ENCODE measurements around the gene SIRPB1.
"Not testable (repeated sequence)": the region's sequence is repeated elsewhere in the genome, so short reads cannot be mapped to it uniquely, and the experiment has no call there.

SIRPB1 gene

GRCh38 chr20:1619861-1620444 lies at the start of gene SIRPB1:
SIRPB1 (minus strand) TSS chr20:1620009; CDS start chr20:1619944, 65 bp downstream.
- no peak for DNase-seq

- no peak for DNase-seq
Observed at GRCh38 chr20:1669304-1669703, 49.5 kb upstream of the SIRPB1 start.

- no peak for DNase-seq
Observed at GRCh38 chr20:1667502-1668085, 47.8 kb upstream of the SIRPB1 start.

- no peak for DNase-seq
Observed at GRCh38 chr20:1666802-1667201, 47.0 kb upstream of the SIRPB1 start.

GRCh38 chr20:1665345-1665744 lies 45.5 kb upstream of the SIRPB1 start:
- no peak for DNase-seq

- no peak for DNase-seq
Observed at GRCh38 chr20:1664911-1665310, 45.1 kb upstream of the SIRPB1 start.

- no peak for DNase-seq
Observed at GRCh38 chr20:1663917-1664316, 44.1 kb upstream of the SIRPB1 start.

GRCh38 chr20:1661542-1662299 lies 41.9 kb upstream of the SIRPB1 start:
- DNase-seq: no peak

- no peak for DNase-seq
Observed at GRCh38 chr20:1660246-1660645, 40.4 kb upstream of the SIRPB1 start.

- DNase-seq: no peak
Observed at GRCh38 chr20:1657556-1658334, 37.9 kb upstream of the SIRPB1 start, which contains the start of gene SIRPG. SIRPG (minus strand) TSS chr20:1657779; CDS start chr20:1657714, 65 bp downstream.

GRCh38 chr20:1656844-1657243 lies 37.0 kb upstream of the SIRPB1 start:
- DNase-seq: no peak

GRCh38 chr20:1654996-1655395 lies 35.2 kb upstream of the SIRPB1 start:
- DNase-seq: no peak

GRCh38 chr20:1652960-1653359 lies 33.2 kb upstream of the SIRPB1 start:
- DNase-seq: no peak

GRCh38 chr20:1652104-1652503 lies 32.3 kb upstream of the SIRPB1 start:
- no peak for DNase-seq

- no peak for DNase-seq
Observed at GRCh38 chr20:1651268-1652058, 31.7 kb upstream of the SIRPB1 start.

GRCh38 chr20:1648101-1648500 lies 28.3 kb upstream of the SIRPB1 start:
- DNase-seq: no peak

GRCh38 chr20:1646975-1647431 lies 27.2 kb upstream of the SIRPB1 start:
- no peak for DNase-seq

GRCh38 chr20:1644101-1644962 lies 24.5 kb upstream of the SIRPB1 start:
- no peak for DNase-seq

GRCh38 chr20:1638643-1639042 lies 18.8 kb upstream of the SIRPB1 start:
- not testable (repeated sequence) for DNase-seq

- DNase-seq: no peak
Observed at GRCh38 chr20:1637755-1638154, 17.9 kb upstream of the SIRPB1 start.

GRCh38 chr20:1637226-1637625 lies 17.4 kb upstream of the SIRPB1 start:
- no peak for DNase-seq

All from NCI-H2081 (cell line).